BLaER1 treated with 17β-estradiol and CSF1 and Interleukin-3, amounts not matched to agents 10 nM and 100 nM (cell line): ENCODE measurements around the gene CSNK1E.
A peak's percentile ranks its signal among the peaks of the same experiment; 100 is the strongest.
"Not testable (repeated sequence)": the region's sequence is repeated elsewhere in the genome, so short reads cannot be mapped to it uniquely, and the experiment has no call there.

Source experiments
- H3K27ac ChIP-seq, 11 experiments: shearing (Covaris generic); formaldehyde crosslinking; 2 replicates each; pipeline ENCODE4 v1.8.1; 2022
- H3K27me3 ChIP-seq, 11 experiments: shearing (Covaris generic); formaldehyde crosslinking; 2 replicates each; pipeline ENCODE4 v1.8.1; 2022
- H3K36me3 ChIP-seq, 11 experiments: shearing (Covaris generic); formaldehyde crosslinking; 2 replicates each; pipeline ENCODE4 v1.8.1; 2022
- H3K4me1 ChIP-seq, 10 experiments: shearing (Covaris generic); formaldehyde crosslinking; 2 replicates each; pipeline ENCODE4 v1.8.1; 2022
- H3K4me2 ChIP-seq, 11 experiments: shearing (Covaris generic); formaldehyde crosslinking; 2 replicates each; pipeline ENCODE4 v1.8.1; 2022
- H3K4me3 ChIP-seq, 10 experiments: shearing (Covaris generic); formaldehyde crosslinking; 2 replicates each; pipeline ENCODE4 v1.8.1; 2022
- H3K9ac ChIP-seq, 11 experiments: shearing (Covaris generic); formaldehyde crosslinking; 2 replicates each; pipeline ENCODE4 v1.8.1; 2022
- H3K9me3 ChIP-seq, 11 experiments: shearing (Covaris generic); formaldehyde crosslinking; replicated peaks in 1 of 11; 2 replicates each; pipeline ENCODE4 v1.8.1; 2022
- H4K20me1 ChIP-seq, 11 experiments: shearing (Covaris generic); formaldehyde crosslinking; 2 replicates each; pipeline ENCODE4 v1.8.1; 2022
- Cebpa-rat ChIP-seq, 11 experiments: shearing (Covaris generic); IDR thresholded peaks; 2 replicates each; pipeline ENCODE4 v1.8.1; 2022

Gene CSNK1E

DNA sequence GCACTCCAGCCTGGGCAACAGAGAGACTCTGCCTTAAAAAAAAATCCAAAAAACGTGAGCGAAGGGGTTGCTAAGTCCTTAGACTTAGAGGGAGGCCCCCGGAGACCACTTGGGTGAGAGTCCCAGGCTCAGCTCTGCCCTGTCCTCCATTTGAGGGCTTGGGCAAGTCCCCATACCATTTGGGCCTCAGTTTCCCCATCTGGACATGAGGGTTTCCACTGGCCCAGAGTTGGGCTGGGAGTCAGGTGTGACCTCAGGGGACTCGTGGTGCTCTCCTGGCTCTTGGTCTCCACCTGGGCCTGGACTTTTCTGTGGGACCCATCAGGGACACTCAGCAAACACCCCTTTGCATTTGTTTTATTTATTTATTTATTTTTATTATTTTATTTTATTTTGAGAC lies 35.2 kb upstream of the CSNK1E start:
- no peak for TF ChIP-seq Cebpa-rat (IDR thresholded peaks at IDR 0.05)
- Histone ChIP-seq H3K27ac (no peak overlapping the region), H3K27me3 (peaks cover 0 to 27% (median 0%) of the 10 kb centered on the region in 11 experiments; a peak in 6 of 22 replicates), H4K20me1 (peaks cover 0 to 18% (median 0%) of the 10 kb centered on the region in 11 experiments; a peak in 6 of 22 replicates), H3K4me1 (peaks cover 9 to 72% (median 64%) of the 10 kb centered on the region in 10 experiments), H3K9ac (no peak overlapping the region), H3K9me3 (no peaks in the 10 kb centered on the region), H3K4me2 (no peak overlapping the region), H3K36me3 (peaks cover 0 to 5% (median 0%) of the 10 kb centered on the region in 11 experiments; a peak in 1 of 22 replicates), H3K4me3 (no peak overlapping the region)

DNA sequence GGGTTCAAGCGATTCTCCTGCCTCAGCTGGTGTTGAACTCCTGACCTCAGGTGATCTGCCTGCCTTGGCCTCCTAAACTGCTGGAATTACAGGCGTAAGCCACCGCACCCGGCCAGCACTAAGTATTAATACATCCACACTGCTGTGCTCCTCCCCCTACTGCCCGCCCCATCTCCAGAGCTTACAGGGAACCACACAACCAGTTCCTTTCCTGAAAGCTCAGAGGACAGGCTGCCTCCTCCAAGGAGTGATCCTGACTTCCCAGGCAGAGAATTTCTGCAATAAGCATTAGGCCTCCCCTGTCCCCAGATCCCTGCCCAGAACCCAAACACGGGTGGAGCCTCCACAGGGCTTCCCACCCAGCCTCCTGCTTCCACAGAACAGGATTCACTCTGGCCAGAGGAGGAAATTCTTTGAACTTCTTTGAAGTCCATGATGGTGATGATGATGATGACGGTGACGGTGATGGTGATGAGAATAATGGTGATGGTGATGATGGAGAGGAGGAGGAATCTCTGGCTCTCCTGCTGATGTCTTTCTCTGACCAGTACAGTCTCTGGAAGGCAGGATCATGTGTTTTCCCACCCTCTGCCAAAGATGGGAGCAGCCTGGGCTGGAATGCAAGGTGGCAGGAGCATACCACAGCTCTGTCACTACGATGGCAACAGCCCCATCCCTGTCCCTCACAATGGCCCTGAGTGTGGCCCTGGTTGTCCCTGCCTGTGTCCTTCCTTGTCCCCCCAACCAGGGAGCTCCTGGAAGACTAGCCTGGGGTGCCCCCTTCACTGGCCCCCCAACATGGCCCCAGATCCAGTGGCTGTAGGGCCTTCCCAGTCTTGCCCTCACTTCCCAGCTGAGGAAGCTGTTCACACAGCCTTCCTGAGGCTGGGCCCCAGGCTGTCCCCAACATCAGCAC lies 33.5 kb upstream of the CSNK1E start:
- Histone ChIP-seq H3K36me3 (peaks cover 0 to 5% (median 0%) of the 10 kb centered on the region in 11 experiments; a peak in 1 of 22 replicates), H3K27ac (no peak overlapping the region), H3K4me1 (peaks cover 0 to 74% (median 64%) of the 10 kb centered on the region in 10 experiments; a peak in 17 of 20 replicates), H4K20me1 (peaks cover 0 to 20% (median 0%) of the 10 kb centered on the region in 11 experiments; a peak in 6 of 22 replicates), H3K9me3 (no peaks in the 10 kb centered on the region), H3K4me2 (peak overlapping the region in 1 of 11 experiments; percentile 26; a peak in 2 of 22 replicates), H3K4me3 (no peak overlapping the region), H3K9ac (0 out of 22 replicates have a peak overlapping the region, but pooled peaks of 1 of the 11 experiments have one; percentile 24), H3K27me3 (peaks cover 0 to 39% (median 0%) of the 10 kb centered on the region in 11 experiments; a peak in 4 of 22 replicates)
- no peak for TF ChIP-seq Cebpa-rat (IDR thresholded peaks at IDR 0.05)

DNA sequence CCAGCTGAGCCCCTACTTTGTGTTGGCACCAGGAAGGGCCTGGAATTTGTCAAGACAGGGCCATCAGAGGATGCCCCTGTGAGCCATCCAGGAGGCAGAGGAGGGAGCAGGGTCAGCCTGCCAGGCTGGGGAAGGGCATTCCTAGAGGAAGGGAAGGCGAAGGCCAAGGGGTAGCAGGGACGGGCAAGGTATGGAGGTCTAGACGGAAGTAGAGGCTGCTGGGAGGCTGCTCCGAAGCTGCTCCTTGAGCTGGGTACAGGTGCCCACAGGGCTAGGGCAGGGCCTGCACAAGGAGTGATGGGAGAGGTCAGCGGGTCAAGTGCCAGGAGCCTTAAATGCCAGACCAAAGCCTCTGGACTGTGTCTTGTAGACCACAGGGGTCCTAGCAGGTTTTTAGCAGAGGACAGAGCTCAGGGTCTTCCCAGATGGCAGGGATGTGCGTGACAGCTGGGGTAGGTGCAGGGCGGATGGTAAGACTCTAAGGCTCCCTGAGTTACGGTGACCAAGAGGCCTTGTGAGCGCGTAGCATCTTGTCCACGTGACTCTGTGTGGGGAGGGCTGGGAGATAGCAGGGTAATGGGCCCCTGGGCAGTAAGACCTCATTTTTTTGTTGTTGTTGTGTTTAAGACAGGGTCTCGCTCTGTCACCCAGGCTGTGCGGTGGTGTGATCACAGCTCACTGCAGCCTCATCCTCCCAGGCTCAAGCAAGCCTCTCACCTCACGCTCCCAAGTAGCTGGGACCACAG lies 31.7 kb upstream of the CSNK1E start:
- Histone ChIP-seq H3K36me3 (no peaks in the 10 kb centered on the region), H3K4me2 (peak overlapping the region in 7 of 11 experiments; percentile 4 to 82 (median 37); a peak in 7 of 22 replicates), H3K9me3 (no peaks in the 10 kb centered on the region), H3K9ac (no peak overlapping the region), H4K20me1 (peaks cover 0 to 20% (median 0%) of the 10 kb centered on the region in 11 experiments; a peak in 5 of 22 replicates), H3K27ac (no peak overlapping the region), H3K4me3 (no peak overlapping the region), H3K27me3 (peaks cover 0 to 40% (median 0%) of the 10 kb centered on the region in 11 experiments; a peak in 4 of 22 replicates), H3K4me1 (peaks cover 0 to 56% (median 48%) of the 10 kb centered on the region in 10 experiments; a peak in 17 of 20 replicates)
- TF ChIP-seq Cebpa-rat (IDR thresholded peaks at IDR 0.05): no peak

DNA sequence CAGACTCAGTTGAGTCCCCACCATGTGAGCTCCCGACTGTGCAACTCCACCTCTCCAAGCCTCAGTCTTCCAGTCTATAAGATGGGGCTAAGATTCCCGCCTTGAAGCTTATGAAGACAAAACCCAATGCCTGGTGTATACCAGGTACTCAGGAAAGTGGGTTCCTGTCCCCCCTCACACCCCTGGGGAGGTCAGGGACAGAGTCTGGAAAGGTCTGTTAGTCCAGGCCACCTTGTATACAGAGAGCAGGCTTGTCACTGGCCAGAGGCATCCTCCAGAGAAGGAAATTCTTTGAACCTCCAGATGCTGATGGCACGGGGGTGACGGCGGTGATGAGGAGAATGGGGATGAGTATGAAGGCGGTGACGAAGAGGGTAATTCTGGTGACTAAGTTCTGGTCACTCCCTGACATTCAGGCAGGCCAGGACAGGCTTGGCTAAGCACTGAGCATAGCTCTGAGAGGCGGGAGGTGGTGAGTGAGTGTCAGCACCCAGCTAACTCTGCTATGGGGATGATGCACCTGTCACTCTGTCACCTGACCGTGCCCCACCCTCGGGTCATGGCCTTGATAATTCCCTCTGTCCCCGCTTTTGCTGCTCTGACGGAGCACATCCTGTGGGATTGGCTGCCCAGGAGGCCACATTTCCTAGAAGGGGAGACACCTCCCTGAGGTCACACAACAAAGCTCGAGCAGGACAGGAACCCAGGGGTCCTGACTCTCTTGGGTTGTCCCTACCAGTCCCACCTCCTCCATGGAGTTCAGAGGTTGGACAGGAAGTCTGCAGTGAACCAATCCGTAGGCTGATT lies 30.9 kb upstream of the CSNK1E start:
- H3K9me3 ChIP-seq: no peaks in the 10 kb centered on the region; a peak in 1 of 22 replicates
- peaks cover 0 to 40% (median 0%) of the 10 kb centered on the region in 11 experiments; a peak in 4 of 22 replicates for H3K27me3 ChIP-seq
- H3K4me1 ChIP-seq: peaks cover 3 to 48% (median 40%) of the 10 kb centered on the region in 10 experiments; a peak in 18 of 20 replicates
- H3K4me3 ChIP-seq: no peak overlapping the region
- no peak for TF ChIP-seq Cebpa-rat (IDR thresholded peaks at IDR 0.05)
- H3K4me2 ChIP-seq: peak overlapping the region in 9 of 11 experiments; percentile 22 to 82 (median 70); a peak in 15 of 22 replicates
- H4K20me1 ChIP-seq: peaks cover 0 to 13% (median 0%) of the 10 kb centered on the region in 11 experiments; a peak in 4 of 22 replicates
- H3K36me3 ChIP-seq: no peaks in the 10 kb centered on the region
- H3K27ac ChIP-seq: no peak overlapping the region
- 0 out of 22 replicates have a peak overlapping the region, but pooled peaks of 1 of the 11 experiments have one; percentile 25 for H3K9ac ChIP-seq

DNA sequence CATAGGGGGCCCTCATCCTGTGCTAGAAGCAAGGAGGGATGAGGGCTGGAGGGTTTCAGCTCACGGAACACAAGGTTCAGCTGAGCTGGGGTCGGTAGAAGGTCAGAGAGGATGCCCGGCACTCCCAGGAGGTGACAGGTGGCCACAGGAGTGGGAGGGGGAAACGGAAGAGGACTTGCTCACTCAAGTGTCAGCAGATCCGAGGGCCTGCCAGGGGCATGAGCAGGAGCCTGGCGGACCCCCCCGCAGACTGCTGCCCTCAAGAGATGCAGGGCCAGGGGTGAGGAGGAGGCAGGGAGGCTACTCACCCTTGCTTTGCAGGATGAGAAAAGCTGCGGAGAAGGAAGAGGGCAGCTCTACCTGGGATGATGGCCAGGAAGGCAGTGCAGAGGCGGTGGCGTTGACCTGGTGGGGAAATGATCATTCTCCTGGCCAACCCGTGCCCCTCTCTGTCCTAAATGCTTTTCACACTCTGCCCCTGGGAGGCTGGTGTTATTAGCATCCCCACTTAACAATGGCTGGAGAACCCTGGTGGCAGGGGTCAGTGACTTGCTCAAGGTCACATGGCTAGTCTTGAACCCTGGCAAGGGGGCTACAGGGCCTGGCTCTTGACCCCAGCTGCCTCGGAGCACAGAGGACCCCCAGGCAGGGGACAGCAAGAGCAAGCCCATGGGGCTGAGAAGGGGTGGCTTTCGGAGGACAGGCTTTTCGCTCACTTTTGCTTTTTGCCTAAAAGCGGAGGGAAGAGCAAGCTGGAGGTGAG lies 30.1 kb upstream of the CSNK1E start:
- TF ChIP-seq Cebpa-rat (IDR thresholded peaks at IDR 0.05): no peak
- H3K4me3 ChIP-seq: no peak overlapping the region
- H3K4me1 ChIP-seq: peaks cover 6 to 48% (median 40%) of the 10 kb centered on the region in 10 experiments; a peak in 18 of 20 replicates
- H3K27ac ChIP-seq: no peak overlapping the region; a peak in 1 of 22 replicates
- no peaks in the 10 kb centered on the region for H3K36me3 ChIP-seq
- H3K27me3 ChIP-seq: peaks cover 0 to 40% (median 0%) of the 10 kb centered on the region in 11 experiments; a peak in 4 of 22 replicates
- peak overlapping the region in 4 of 11 experiments; percentile 6 to 52 (median 20); a peak in 3 of 22 replicates for H3K9ac ChIP-seq
- no peaks in the 10 kb centered on the region; a peak in 1 of 22 replicates for H3K9me3 ChIP-seq
- peaks cover 0 to 13% (median 0%) of the 10 kb centered on the region in 11 experiments; a peak in 4 of 22 replicates for H4K20me1 ChIP-seq
- H3K4me2 ChIP-seq: peak overlapping the region in 9 of 11 experiments; percentile 22 to 82 (median 70); a peak in 18 of 22 replicates

DNA sequence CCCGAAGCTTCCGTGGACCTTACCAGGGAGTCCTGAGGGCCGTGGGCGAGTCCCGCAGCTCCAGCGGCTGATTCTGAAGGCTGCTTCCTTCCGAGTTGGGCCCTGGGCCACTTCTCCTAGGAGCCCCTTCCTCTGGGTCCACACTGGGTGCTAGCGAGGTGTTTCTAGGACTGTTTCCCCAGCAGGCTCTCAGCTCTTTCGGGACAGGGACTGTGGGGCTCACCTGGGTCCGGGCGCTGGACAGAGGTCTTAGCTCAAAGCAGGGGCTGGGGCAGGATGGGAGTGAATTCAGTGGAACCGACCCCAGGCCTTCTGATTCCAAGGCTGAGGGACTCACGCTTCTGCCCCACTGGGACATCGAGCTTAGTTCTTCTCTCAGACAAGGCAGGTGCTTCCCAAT lies 29.3 kb upstream of the CSNK1E start:
- TF ChIP-seq Cebpa-rat (IDR thresholded peaks at IDR 0.05): no peak
- no peaks in the 10 kb centered on the region for H3K36me3 ChIP-seq
- peaks cover 0 to 41% (median 0%) of the 10 kb centered on the region in 11 experiments; a peak in 4 of 22 replicates for H3K27me3 ChIP-seq

DNA sequence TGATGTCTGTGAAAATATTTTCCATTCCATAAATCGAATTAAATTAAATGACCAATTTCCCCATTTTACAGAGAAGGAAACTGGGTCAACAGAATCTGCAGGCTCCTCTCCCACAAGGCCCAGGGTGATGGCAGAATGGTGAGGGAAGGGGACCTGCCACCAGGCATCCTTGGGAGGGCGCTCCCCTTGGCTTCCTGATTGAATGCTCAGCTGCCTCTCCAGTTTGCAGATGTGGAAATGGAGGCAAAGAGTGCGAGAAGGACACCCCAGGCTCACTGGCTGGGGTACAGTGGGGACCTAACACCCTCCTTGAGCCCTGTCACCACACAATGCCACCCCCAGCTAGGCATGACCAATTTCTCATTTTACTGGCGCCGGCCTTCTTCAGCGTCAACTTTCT lies 28.5 kb upstream of the CSNK1E start:
- peaks cover 0 to 49% (median 0%) of the 10 kb centered on the region in 11 experiments; a peak in 4 of 22 replicates for H3K27me3 ChIP-seq
- H3K27ac ChIP-seq: no peak overlapping the region
- no peak overlapping the region for H3K9ac ChIP-seq
- H3K4me3 ChIP-seq: no peak overlapping the region
- no peak for TF ChIP-seq Cebpa-rat (IDR thresholded peaks at IDR 0.05)
- peaks cover 0 to 12% (median 0%) of the 10 kb centered on the region in 11 experiments; a peak in 3 of 22 replicates for H4K20me1 ChIP-seq
- no peak overlapping the region for H3K4me2 ChIP-seq
- H3K36me3 ChIP-seq: no peaks in the 10 kb centered on the region
- no peaks in the 10 kb centered on the region; a peak in 1 of 22 replicates for H3K9me3 ChIP-seq
- peaks cover 6 to 45% (median 40%) of the 10 kb centered on the region in 10 experiments; a peak in 18 of 20 replicates for H3K4me1 ChIP-seq

More for the DNA sequence above, 29.3 kb upstream of the CSNK1E start:
- Histone ChIP-seq H3K9ac (no peak overlapping the region; a peak in 1 of 22 replicates), H4K20me1 (peaks cover 0 to 12% (median 0%) of the 10 kb centered on the region in 11 experiments; a peak in 4 of 22 replicates), H3K27ac (no peak overlapping the region; a peak in 1 of 22 replicates), H3K4me2 (peak overlapping the region in 9 of 11 experiments; percentile 22 to 82 (median 70); a peak in 15 of 22 replicates), H3K4me1 (peaks cover 6 to 48% (median 40%) of the 10 kb centered on the region in 10 experiments; a peak in 18 of 20 replicates), H3K4me3 (no peak overlapping the region), H3K9me3 (no peaks in the 10 kb centered on the region; a peak in 1 of 22 replicates)

DNA sequence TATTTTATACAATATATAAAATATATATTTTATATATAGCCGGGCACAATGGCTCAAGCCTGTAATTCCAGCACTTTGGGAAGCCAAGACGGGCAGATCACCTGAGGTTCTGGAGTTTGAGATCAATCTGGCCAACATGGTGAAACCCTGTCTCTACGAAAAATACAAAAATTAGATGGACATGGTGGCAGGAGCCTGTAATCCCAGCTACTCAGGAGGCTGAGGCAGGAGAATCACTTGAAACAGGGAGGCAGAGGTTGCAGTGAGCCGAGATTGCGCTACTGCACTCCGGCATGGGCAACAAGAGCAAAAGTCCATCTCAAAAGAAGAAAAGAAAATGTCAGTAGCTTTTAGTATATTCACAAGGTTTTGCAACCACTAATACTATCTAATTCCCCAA lies 22.7 kb upstream of the CSNK1E start:
- H3K36me3 ChIP-seq, H3K9ac ChIP-seq, H4K20me1 ChIP-seq, H3K27ac ChIP-seq, H3K9me3 ChIP-seq, H3K4me2 ChIP-seq, H3K4me3 ChIP-seq: not testable (repeated sequence)
- Histone ChIP-seq H3K27me3 (peaks cover 0 to 21% (median 0%) of the 10 kb centered on the region in 11 experiments; a peak in 3 of 22 replicates), H3K4me1 (peaks cover 14 to 47% (median 42%) of the 10 kb centered on the region in 10 experiments)
